ENCODE results near the gene R3HDM4. TPM values are rescaled to one million over a fixed set of nuclear protein-coding genes. Genes with fewer than 3 reads are reported as not detected.
A peak's percentile ranks its signal among the peaks of the same experiment; 100 is the strongest.
"Not testable (repeated sequence)": the region's sequence is repeated elsewhere in the genome, so short reads cannot be mapped to it uniquely, and the experiment has no call there.

Gene R3HDM4
- polyA plus RNA-seq, 2 of the 4 experiments (the other 2 are of a cell fraction), result 22.7 to 24.8 TPM

DNA sequence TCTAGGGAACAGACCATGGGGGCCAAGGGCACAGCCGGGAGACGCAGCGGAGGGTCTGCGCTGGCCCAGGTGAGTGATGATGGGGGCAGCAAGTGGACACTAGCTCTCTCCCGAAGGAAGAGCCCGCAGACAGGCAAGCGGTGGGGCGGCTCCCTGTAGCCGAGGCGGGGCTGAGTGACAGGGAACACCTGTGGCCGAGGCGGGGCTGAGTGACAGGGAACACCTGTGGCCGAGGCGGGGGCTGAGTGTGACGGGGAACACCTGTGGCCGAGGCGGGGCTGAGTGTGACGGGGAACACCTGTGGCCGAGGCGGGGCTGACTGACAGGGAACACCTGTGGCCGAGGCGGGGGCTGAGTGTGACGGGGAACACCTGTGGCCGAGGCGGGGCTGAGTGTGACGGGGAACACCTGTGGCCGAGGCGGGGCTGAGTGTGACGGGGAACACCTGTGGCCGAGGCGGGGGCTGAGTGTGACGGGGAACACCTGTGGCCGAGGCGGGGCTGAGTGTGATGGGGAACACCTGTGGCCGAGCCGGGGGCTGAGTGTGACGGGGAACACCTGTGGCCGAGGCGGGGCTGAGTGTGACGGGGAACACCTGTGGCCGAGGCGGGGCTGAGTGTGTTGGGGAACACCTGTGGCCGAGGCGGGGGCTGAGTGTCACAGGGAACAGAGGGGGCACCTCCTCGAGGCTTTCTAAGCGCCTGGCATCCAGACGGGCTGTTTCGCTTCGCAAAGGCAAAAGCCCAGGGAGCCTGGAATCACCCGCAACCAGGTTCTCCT is 21.4 kb downstream of the R3HDM4 start:
- POLR2A ChIA-PET; DNase-seq (ENCODE audit: low read depth in 1 of 2, low spot score in 1 of 2); ATAC-seq; FAIRE-seq; H3K4me1 ChIP-seq; CTCF ChIA-PET; H3K9me3 ChIP-seq: not testable (repeated sequence)
- Histone ChIP-seq H3K4me3 (peak overlapping the region; percentile 89; the same call in 2 of the 3 replicates), H3K4me2 (peak overlapping the region; percentile 95), H3K27ac (peak overlapping the region in 1 of 2 experiments; percentile 100; a peak in 3 of 6 replicates)
- 87% methylated on average over 15 of the region's 50 CpGs for WGBS (ENCODE audit: missing lambda C conversion rate)

DNA sequence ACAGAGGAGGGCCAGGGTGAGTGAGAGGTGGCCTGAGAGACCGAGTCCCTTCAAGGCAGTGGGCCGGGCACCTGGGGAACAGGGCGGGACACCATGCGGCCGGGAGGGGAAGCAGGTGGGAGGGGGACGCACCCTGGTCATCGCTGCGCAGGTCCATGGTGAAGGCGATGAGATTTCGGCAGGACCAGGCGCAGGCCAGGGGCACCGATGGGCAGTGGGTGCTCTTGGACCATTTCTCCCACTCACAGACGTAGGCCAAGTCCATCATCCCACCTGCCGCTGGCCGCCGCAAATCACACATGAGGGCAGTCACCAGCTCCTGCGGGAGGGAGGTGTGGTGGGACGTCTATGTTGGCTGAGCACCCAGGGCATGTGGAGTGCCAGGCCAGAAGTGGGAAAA is 22.2 kb downstream of the R3HDM4 start:
- 93% methylated on average over 11 of the region's 18 CpGs for WGBS (ENCODE audit: missing lambda C conversion rate)
- H3K4me3 ChIP-seq, result no peak overlapping the region
- no peaks in the 10 kb centered on the region for H3K4me1 ChIP-seq
- no peak overlapping the region for H3K4me2 ChIP-seq
- CTCF ChIA-PET, result no interaction called here
- TF ChIP-seq EHF (CRISPR knock-in tag; IDR thresholded peaks at IDR 0.05) (no peak), GATA3 (IDR thresholded peaks at IDR 0.05; ENCODE audit: borderline replicate concordance) (no peak)
- H3K9me3 ChIP-seq, result no peaks in the 10 kb centered on the region
- no peak for DNase-seq (ENCODE audit: low read depth in 1 of 2, low spot score in 1 of 2)
- POLR2A ChIA-PET, result no interaction called here
- FAIRE-seq, result no peak
- no peak overlapping the region for H3K27ac ChIP-seq
- no peak for ATAC-seq

DNA sequence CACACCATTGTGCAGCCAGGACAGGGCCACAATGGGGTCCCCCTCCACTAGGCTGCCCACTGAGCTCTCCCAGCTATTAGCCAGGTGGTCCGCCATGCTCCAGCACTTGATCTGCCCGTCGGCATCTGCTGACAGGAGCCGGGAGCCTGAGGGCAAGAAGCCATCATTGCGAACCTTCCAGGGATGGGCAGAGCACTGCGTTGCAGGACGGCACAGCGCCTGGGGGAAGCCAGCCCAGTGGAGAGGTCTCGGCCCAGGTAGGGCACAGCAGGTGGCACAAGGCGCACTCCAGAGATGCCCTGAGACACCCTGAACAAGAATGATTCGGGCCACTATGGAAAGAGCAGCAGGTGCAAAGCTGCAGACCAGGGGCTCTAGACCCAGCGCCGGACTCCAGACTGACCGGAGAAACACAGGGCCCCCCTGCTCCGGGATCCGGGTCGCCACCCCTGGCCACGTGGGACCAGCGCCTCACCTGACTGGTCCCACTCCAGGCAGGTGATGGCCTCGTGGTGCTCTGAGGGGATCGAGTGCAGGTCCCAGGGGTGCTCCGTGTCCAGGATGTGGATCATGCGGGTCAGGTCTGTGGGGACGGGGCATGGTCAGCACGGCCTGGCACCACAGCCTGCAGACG is 23.2 kb downstream of the R3HDM4 start:
- FAIRE-seq (no peak), ATAC-seq (no peak), DNase-seq (ENCODE audit: low read depth in 1 of 2, low spot score in 1 of 2) (no peak)
- WGBS (ENCODE audit: missing lambda C conversion rate), result 95% methylated on average over 17 of the region's 26 CpGs
- Histone ChIP-seq H3K4me2 (no peak overlapping the region), H3K4me3 (no peak overlapping the region), H3K9me3 (no peaks in the 10 kb centered on the region), H3K4me1 (no peaks in the 10 kb centered on the region), H3K27ac (no peak overlapping the region)
- ChIA-PET CTCF (interaction anchor here (1.0 kb wide), 1 partner anchor 14 kb away, joined by 3 read pairs; no protein-coding TSS in a partner anchor), POLR2A (no interaction called here)
- TF ChIP-seq ESRRA (IDR thresholded peaks at IDR 0.05; ENCODE audit: borderline replicate concordance, low read length), result no peak

DNA sequence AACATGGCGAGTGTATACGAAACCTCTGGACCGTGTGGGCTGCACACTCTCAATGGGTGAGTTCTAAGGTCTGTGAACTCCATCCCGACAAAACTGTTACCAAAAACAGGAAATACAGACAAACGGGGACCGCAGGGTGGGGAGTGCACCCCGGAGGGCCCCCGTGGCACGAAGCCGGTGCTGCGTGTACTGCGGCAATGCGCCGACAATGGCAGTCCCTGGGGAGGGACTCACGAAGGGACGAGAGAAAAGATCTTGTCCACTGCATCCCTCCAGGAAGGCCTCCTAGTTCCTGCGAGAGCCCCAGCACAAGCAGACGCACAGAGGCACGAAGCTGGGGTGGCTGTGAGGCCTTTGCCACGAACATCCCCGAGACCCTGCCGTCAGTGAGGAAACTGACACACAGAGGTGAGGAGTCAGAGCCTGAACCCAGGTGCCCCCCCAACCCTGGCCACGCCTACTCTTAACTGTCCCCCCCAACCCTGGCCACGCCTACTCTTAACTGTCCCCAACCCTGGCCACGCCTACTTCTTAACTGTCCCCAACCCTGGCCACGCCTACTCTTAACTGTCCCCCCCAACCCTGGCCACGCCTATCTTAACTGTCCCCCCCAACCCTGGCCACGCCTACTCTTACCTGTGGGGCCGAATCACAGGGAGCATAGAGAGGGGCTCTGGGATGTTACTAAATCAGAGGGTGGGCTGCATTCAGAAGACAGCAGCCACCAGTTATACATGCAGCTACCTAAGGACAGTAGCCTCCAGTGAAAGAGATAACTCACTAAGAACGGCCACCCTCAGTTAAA is 24.2 kb downstream of the R3HDM4 start:
- no peaks in the 10 kb centered on the region for H3K9me3 ChIP-seq
- no peak for FAIRE-seq
- H3K4me3 ChIP-seq, result no peak overlapping the region
- no peak overlapping the region for H3K27ac ChIP-seq
- POLR2A ChIA-PET, result interaction anchor here (0.6 kb wide), 1 partner anchor 9 kb away, joined by 3 read pairs; no protein-coding TSS in a partner anchor
- H3K4me2 ChIP-seq, result no peak overlapping the region
- no peaks in the 10 kb centered on the region for H3K4me1 ChIP-seq
- no peak for DNase-seq (ENCODE audit: low read depth in 1 of 2, low spot score in 1 of 2)
- TF ChIP-seq TFCP2L1 (CRISPR knock-in tag; IDR thresholded peaks at IDR 0.05), result no peak
- TF ChIP-seq, protein P1, sequence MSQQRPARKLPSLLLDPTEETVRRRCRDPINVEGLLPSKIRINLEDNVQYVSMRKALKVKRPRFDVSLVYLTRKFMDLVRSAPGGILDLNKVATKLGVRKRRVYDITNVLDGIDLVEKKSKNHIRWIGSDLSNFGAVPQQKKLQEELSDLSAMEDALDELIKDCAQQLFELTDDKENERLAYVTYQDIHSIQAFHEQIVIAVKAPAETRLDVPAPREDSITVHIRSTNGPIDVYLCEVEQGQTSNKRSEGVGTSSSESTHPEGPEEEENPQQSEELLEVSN (IDR thresholded peaks at IDR 0.05; ENCODE audit: borderline replicate concordance, low read depth), result no peak
- TF ChIP-seq, protein P2, sequence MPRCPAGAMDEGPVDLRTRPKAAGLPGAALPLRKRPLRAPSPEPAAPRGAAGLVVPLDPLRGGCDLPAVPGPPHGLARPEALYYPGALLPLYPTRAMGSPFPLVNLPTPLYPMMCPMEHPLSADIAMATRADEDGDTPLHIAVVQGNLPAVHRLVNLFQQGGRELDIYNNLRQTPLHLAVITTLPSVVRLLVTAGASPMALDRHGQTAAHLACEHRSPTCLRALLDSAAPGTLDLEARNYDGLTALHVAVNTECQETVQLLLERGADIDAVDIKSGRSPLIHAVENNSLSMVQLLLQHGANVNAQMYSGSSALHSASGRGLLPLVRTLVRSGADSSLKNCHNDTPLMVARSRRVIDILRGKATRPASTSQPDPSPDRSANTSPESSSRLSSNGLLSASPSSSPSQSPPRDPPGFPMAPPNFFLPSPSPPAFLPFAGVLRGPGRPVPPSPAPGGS (IDR thresholded peaks at IDR 0.05), result no peak
- CTCF ChIA-PET, result interaction anchor here (1.0 kb wide), 1 partner anchor 15 kb away, joined by 3 read pairs; no protein-coding TSS in a partner anchor
- ATAC-seq, result no peak
- 87% methylated on average over 24 of the region's 30 CpGs for WGBS (ENCODE audit: missing lambda C conversion rate)

DNA sequence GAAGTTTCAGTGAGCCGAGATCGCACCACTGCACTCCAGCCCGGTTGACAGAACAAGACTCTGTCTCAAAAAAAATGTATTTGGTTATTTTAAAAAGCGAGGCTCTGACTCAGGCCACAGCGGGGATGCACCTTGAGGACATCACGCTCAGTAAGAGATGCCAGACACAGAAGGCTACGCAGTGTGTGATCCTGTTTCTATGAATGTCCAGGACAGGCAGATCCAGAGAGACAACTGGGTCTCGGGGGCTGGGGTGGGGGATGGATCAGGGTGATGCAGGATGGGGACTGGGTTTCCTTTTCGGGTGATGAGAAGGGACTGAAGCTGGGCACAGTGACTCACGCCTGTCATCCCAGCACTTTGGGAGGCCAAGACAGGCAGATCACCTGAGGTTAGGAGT is 25.4 kb downstream of the R3HDM4 start:
- CTCF ChIA-PET, result interaction anchor here (1.5 kb wide), 1 partner anchor 31 kb away, joined by 3 read pairs; no protein-coding TSS in a partner anchor
- FAIRE-seq, result no peak

More for the DNA sequence above, 25.4 kb downstream of the R3HDM4 start:
- Histone ChIP-seq H3K4me2 (no peak overlapping the region), H3K4me3 (no peak overlapping the region), H3K27ac (no peak overlapping the region), H3K4me1 (no peaks in the 10 kb centered on the region), H3K9me3 (no peaks in the 10 kb centered on the region)
- ATAC-seq (no peak), DNase-seq (ENCODE audit: low read depth in 1 of 2, low spot score in 1 of 2) (no peak)
- no peak for TF ChIP-seq POLR2AphosphoS2 (conservative IDR thresholded peaks at IDR 0.05; ENCODE audit: low read length)
- TF ChIP-seq ZNF302 (CRISPR knock-in tag; IDR thresholded peaks at IDR 0.05), result no peak
- TF ChIP-seq ZFP36 (IDR thresholded peaks at IDR 0.05; ENCODE audit: borderline replicate concordance, partially characterized antibody), result no peak
- no peak for TF ChIP-seq CBX2 (IDR thresholded peaks at IDR 0.05; ENCODE audit: borderline replicate concordance, low read depth)
- TF ChIP-seq GATA3 (IDR thresholded peaks at IDR 0.05; ENCODE audit: borderline replicate concordance), result no peak
- no peak for TF ChIP-seq HEYL (CRISPR knock-in tag; IDR thresholded peaks at IDR 0.05)
- no peak for TF ChIP-seq CHD4 (IDR thresholded peaks at IDR 0.05; ENCODE audit: borderline replicate concordance)
- TF ChIP-seq, protein P3, sequence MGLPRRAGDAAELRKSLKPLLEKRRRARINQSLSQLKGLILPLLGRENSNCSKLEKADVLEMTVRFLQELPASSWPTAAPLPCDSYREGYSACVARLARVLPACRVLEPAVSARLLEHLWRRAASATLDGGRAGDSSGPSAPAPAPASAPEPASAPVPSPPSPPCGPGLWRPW (IDR thresholded peaks at IDR 0.05), result no peak
- TF ChIP-seq, protein P1 (IDR thresholded peaks at IDR 0.05; ENCODE audit: borderline replicate concordance, low read depth), result no peak
- TF ChIP-seq EHMT2 (IDR thresholded peaks at IDR 0.05; ENCODE audit: low read depth), result no peak
- no peak for TF ChIP-seq HOXA7 (CRISPR knock-in tag; IDR thresholded peaks at IDR 0.05)
- no peak for TF ChIP-seq MAFK (IDR thresholded peaks at IDR 0.05; ENCODE audit: partially characterized antibody)
- TF ChIP-seq RCOR1 (IDR thresholded peaks at IDR 0.05; ENCODE audit: low read depth, low read length), result no peak
- TF ChIP-seq FOSL2 (IDR thresholded peaks at IDR 0.05), result no peak
- no peak for TF ChIP-seq FOSL2 (CRISPR knock-in tag; IDR thresholded peaks at IDR 0.05)
- no peak for TF ChIP-seq TFCP2L1 (CRISPR knock-in tag; IDR thresholded peaks at IDR 0.05)
- TF ChIP-seq JUNB (IDR thresholded peaks at IDR 0.05), result no peak
- 95% methylated on average over 9 of the region's 10 CpGs for WGBS (ENCODE audit: missing lambda C conversion rate)
- POLR2A ChIA-PET, result no interaction called here

All from A549 (cell line).